Skeletal muscle satellite cell (primary cell): ENCODE results near the gene FCHSD2.
"Not testable (repeated sequence)": the region's sequence is repeated elsewhere in the genome, so short reads cannot be mapped to it uniquely, and the experiment has no call there.

Source experiments
- H3K27me3 ChIP-seq: 2 replicates; pipeline ENCODE4 v1.7.0; 2013; ENCODE audit warnings: low read length; ENCODE audit not compliant: control insufficient read depth, insufficient read depth
- H3K36me3 ChIP-seq: 2 replicates; pipeline ENCODE4 v1.7.0; 2013; ENCODE audit warnings: mild to moderate bottlenecking, control low read depth, low read length; ENCODE audit not compliant: insufficient read depth
- H3K4me1 ChIP-seq: 2 replicates; pipeline ENCODE4 v1.7.0; 2013; ENCODE audit warnings: low read length; ENCODE audit not compliant: control insufficient read depth, insufficient read depth
- H3K4me2 ChIP-seq: 2 replicates; pipeline ENCODE4 v1.7.0; 2013; ENCODE audit warnings: mild to moderate bottlenecking, low read length
- H3K4me3 ChIP-seq: 2 replicates; pipeline ENCODE4 v1.7.0; 2013; ENCODE audit warnings: low read length
- H3K9ac ChIP-seq: 2 replicates; pipeline ENCODE4 v1.7.0; 2013; ENCODE audit warnings: mild to moderate bottlenecking, low read depth, low read length, moderate library complexity
- H3K9me3 ChIP-seq: replicated peaks from 2 replicates; pipeline ENCODE4 v1.7.0; 2013; ENCODE audit warnings: mild to moderate bottlenecking, control low read depth, low read length

FCHSD2 gene

DNA sequence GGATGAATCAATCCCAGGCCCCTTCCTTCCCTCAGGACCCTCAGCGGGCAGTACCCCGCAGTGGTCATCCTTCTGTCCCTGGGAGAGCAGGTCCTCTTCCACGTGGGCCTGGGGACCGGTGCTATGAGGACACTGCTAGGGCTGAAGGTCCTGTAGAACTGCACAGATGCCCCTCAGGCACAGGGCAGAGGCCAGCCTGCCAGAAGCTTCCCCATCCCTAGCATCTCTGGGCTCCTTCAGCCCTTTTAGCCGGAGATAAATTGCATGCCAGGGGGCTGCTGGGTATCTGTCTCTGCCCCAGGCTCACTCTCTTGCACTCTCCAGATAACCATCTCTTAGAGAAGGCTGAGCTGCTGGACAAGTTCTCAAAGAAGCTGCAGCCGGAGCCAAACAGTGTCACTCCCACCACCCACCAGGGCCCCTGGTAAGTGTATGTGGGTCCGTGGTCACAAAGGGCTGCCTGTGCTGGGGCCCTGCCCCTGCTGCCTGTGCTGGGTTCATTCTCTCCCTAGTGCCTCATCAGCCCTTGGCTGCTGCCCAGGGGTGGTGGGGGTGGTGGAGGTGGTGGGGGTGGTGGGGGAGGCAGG, 325.6 kb downstream of the FCHSD2 start:
- Histone ChIP-seq H3K36me3 (peaks cover 4% of the 10 kb centered on the region), H3K4me1 (peaks cover 36% of the 10 kb centered on the region), H3K4me2 (no peak overlapping the region), H3K9ac (no peak overlapping the region), H3K4me3 (no peak overlapping the region), H3K27me3 (no peaks in the 10 kb centered on the region), H3K9me3 (no peaks in the 10 kb centered on the region)

DNA sequence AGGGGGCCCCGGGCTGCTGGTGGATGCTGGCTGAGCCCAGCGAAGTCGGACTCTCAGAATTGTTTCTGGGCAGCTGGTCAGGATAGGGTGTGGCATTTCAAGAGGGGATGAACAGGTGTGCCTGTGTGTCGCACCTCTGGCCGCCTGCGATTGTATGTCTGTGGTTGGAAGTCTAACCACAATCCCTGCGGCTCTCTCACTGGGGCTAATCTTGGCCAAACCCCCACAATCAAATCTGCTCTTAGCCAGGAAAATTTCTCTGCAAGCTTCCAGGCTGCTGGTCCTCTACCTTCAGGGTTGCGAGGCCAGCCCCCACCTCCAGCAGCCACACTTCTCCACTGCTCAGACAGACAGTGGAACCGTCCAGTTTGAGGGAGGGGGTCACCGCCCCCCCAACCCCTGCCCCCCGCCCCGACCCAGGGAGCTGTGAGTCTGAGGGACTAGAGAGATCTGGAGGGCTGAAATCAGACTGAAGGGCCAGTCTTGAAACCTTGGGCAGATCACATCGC, 327.0 kb downstream of the FCHSD2 start:
- Histone ChIP-seq H3K9me3 (no peaks in the 10 kb centered on the region), H3K4me3 (peak overlapping the region; percentile 98), H3K4me2 (peak overlapping the region; percentile 86), H3K36me3 (peaks cover 4% of the 10 kb centered on the region), H3K9ac (peak overlapping the region; percentile 98), H3K27me3 (no peaks in the 10 kb centered on the region), H3K4me1 (peaks cover 30% of the 10 kb centered on the region)

DNA sequence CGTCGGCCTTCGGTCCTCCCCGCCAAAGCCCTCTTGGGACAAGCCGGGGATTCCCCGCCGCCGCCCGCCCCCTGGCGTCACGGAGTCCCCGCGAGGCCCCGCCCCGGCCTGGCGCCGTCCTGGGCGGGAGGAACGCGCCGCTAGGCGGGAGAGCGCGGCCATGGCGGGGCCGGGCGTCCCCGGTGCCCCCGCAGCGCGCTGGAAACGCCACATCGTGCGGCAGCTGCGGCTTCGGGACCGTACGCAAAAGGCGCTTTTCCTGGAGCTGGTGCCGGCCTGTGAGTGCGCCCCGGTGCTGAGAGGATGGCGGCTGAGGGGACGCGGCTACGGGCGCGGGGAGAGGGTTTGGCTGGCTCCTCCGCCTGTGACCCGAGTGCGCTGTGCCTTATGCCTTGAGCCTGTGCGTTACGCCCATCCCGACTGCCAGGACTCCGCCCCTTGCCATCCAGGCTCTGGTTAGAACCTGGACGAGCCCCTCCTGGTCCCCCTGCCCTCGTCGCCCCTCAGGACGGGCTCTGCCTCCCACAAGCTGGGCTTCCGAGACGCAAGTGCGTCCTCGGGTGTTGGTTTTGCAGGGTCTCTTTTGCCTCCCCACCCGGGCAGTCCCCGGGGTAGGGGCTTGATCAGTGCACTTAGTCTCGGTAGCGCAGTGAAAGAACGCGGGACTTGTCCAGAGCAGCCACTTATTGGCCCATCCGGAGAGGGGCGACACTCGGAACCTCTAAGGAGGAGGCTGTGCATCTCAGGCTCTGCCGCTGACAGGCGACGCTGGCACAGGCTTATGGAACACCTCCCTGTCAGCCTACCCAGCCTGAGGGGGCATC, 327.6 kb downstream of the FCHSD2 start, which contains the start of gene ATG16L2:
Gene ATG16L2 (plus strand): TSS at position 126 of the 824 bp plus-strand sequence. CDS start 35 bp downstream, at position 161.
- peaks cover 30% of the 10 kb centered on the region for H3K4me1 ChIP-seq
- peak within 1 kb of the TSS; percentile 98 for H3K9ac ChIP-seq
- H3K4me3 ChIP-seq, result peak within 1 kb of the TSS; percentile 98
- H3K27me3 ChIP-seq, result no peaks in the 10 kb centered on the region
- peak within 1 kb of the TSS; percentile 86 for H3K4me2 ChIP-seq
- peaks cover 4% of the 10 kb centered on the region for H3K36me3 ChIP-seq
- H3K9me3 ChIP-seq, result no peaks in the 10 kb centered on the region

DNA sequence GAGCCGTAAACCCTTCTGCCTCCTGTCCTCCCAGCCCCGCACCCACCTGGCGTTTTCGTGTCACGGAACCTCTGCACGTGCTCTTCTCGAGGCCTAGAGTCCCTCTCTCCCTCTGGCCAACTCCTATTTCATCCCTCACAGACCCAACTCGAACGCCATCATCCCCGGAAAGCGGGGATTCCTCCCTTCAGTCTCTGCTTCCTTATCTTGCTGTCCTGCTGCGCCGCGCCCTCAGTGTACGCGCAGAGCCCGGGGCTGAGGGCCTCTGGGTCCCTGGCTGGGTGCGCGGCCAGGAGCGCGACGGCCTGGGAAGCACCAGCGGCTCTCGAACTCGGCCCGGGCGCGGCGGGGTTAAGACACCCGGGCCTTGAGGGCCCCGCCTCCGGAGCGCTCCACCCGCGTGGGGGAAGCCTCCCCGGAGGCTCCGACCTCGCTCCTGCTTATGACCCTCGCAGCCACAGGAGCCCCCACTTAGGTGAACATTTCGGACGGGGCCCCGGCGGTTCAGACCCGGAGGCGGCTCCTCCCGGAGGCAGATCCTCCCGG, 328.3 kb downstream of the FCHSD2 start:
- Histone ChIP-seq H3K9me3 (no peaks in the 10 kb centered on the region), H3K36me3 (peaks cover 9% of the 10 kb centered on the region), H3K4me3 (peak overlapping the region; percentile 98), H3K4me2 (peak overlapping the region; percentile 86), H3K9ac (peak overlapping the region; percentile 98), H3K4me1 (peaks cover 30% of the 10 kb centered on the region), H3K27me3 (no peaks in the 10 kb centered on the region)

DNA sequence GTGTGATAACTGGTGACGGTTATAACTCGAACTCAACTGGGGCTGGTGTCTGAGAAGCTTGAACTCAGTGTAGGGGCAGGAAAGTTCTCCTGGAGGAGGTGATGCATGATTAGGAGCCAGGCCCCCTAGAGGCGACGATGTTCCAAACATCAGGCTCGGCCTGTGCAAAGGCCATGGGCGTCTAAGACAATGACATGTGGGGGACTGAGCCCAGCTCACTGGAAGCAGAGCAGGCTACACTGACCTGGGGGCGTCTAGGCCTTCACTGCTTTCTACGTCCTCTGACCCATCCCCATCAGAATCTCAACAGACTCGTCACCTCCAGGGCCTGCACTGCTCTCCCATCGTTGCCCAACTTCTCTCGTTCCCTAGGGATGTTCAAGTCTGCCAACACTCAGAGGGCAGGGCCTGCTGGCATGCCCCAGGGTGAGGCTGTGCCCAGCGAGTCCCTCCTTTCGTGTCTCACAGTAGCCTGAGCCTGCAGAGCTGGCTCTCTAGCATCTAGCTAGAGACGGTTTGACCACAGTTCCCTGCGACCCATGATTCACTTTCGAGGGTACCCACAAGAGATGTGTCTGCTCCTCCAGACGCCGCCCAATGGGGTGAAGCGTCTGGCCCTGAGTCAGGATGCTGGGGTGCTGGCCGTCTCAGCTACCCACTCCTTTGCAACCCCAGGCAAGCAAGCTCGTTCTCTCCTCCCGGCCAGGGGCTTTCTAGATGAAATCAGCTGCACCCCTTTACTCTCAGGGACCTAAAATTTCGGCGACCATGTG, 329.0 kb downstream of the FCHSD2 start:
- Histone ChIP-seq H3K27me3 (no peaks in the 10 kb centered on the region), H3K36me3 (peaks cover 9% of the 10 kb centered on the region), H3K4me1 (peaks cover 30% of the 10 kb centered on the region)

DNA sequence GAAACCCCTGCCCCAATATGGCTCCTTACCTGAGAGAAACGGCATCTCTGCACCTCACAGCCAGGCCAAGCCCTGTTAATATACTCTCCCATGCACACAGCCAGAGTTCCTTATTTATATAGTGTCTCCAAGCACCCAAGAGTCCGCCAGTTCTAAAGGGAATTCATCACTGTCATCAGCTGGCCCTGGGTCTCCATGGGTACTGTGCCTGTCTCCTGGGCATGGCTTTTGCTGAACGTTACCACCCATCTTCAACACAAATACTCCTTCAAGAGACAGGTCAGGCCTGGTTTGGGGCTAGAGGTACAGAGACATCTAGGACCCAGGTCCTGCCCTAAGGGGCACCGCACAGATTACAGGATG, 329.5 kb downstream of the FCHSD2 start:
- Histone ChIP-seq H3K4me1 (peaks cover 30% of the 10 kb centered on the region), H3K36me3 (peaks cover 5% of the 10 kb centered on the region), H3K9me3 (no peaks in the 10 kb centered on the region), H3K9ac (peak overlapping the region; percentile 98), H3K4me3 (peak overlapping the region; percentile 98), H3K27me3 (no peaks in the 10 kb centered on the region), H3K4me2 (peak overlapping the region; percentile 86)

More for the DNA sequence above, 329.0 kb downstream of the FCHSD2 start:
- Histone ChIP-seq H3K4me2 (peak overlapping the region; percentile 86), H3K9ac (peak overlapping the region; percentile 98), H3K4me3 (peak overlapping the region; percentile 98), H3K9me3 (no peaks in the 10 kb centered on the region)

DNA sequence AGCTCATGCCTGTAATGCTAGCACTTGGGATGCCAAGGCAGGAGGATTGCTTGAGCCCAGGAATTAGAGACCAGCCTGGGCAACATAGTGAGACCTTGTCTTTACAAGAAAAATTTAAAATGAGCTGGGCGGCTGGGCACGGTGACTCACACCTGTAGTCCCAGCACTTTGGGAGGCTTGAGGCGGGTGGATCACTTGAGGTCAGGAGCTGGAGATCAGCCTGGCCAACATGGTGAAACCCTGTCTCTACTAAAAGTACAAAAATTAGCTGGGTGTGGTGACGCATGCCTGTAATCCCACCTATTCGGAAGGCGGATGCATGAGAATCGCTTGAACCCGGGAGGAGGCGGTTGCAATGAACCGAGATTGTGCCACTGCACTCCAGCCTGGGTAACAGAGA, 330.4 kb downstream of the FCHSD2 start:
- not testable (repeated sequence) for H3K27me3 ChIP-seq, H3K9me3 ChIP-seq, H3K9ac ChIP-seq, H3K36me3 ChIP-seq
- Histone ChIP-seq H3K4me1 (peaks cover 33% of the 10 kb centered on the region), H3K4me3 (peak overlapping the region; percentile 98), H3K4me2 (peak overlapping the region; percentile 47)

DNA sequence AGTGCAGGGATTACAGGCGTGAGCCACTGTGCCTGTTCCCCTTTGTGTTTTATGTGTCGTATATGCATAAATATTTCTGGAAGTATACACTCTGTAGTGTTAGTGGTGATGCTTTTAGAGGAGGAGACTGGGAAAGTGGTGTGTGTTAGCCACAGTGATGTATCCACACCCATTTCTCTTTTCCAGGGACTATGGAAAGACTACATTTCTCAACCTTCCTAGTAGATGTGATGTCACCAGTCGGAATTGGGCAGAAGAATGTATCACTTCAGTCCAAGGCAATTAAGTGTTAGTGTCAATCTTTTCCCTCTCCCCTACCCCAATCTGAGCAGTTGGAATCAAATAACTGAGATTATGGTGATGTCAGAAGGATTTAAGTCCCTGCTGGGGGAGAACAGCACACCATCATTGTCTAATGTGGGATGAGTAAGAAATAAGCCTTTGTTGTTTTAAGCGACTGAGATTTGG, 333.8 kb downstream of the FCHSD2 start:
- Histone ChIP-seq H3K4me1 (peaks cover 13% of the 10 kb centered on the region), H3K36me3 (peaks cover 5% of the 10 kb centered on the region), H3K9ac (no peak overlapping the region), H3K4me2 (no peak overlapping the region), H3K4me3 (no peak overlapping the region), H3K27me3 (no peaks in the 10 kb centered on the region), H3K9me3 (no peaks in the 10 kb centered on the region)

DNA sequence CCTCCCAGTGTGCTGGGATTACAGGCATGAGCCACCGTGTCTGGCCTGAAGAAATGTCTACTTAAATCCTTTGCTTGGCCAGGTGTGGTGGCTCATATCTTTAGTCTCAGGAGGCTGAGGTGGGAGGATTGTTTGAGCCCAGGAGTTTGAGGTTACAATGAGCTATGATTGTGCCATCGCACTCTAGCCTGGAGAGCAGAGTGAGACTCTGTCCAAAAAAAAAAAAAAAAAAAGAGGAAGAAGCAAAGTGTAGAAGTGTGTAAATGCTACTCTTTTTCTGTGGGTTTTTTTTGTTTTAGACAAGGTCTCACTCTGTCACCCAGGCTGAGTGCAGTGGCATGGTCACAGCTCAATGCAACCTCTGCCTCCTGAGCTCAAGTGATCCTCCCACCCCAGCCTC, 334.3 kb downstream of the FCHSD2 start:
- no peaks in the 10 kb centered on the region for H3K9me3 ChIP-seq
- no peak overlapping the region for H3K9ac ChIP-seq
- H3K36me3 ChIP-seq, result peaks cover 5% of the 10 kb centered on the region
- H3K27me3 ChIP-seq, result no peaks in the 10 kb centered on the region
- H3K4me1 ChIP-seq, result peaks cover 9% of the 10 kb centered on the region
- no peak overlapping the region for H3K4me3 ChIP-seq
- H3K4me2 ChIP-seq, result no peak overlapping the region

DNA sequence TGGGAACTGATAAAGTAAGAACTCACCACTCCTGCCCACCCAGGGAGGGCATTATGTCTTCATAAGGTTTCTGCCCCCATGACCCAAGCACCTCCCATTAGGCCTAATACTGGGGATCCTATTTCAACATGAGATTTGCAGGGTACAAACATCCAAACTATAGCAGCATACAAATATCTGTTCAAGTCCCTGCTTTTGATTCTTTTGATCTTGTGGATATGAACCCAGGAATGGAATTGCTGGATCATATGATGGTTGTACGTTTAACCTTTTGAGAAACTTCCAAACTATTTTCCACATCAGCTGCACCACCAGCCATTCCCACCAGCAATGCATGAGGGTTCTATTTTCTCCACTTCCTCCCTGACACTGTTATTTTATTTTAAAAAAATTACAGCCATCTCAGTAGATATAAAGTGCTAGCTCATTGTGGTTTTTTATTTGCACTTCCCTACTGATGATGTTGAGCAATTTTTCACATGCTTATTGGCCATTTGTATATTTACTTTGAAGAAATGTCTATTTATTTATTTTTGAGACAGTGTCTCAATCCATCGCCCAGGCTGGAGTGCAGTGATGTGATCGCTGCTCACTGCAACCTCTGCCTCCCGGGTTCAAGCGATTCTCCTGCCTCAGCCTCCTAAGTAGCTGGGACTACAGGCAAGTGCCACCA, 335.0 kb downstream of the FCHSD2 start:
- H3K4me3 ChIP-seq, result no peak overlapping the region
- H3K36me3 ChIP-seq, result peaks cover 5% of the 10 kb centered on the region
- peaks cover 3% of the 10 kb centered on the region for H3K4me1 ChIP-seq
- no peaks in the 10 kb centered on the region for H3K27me3 ChIP-seq
- H3K9me3 ChIP-seq, result no peaks in the 10 kb centered on the region
- no peak overlapping the region for H3K4me2 ChIP-seq
- H3K9ac ChIP-seq, result no peak overlapping the region
